NCI-H2196 treated with DMSO at 0.1 percent for 48 hours (cell line): ENCODE results near the gene KLHL2.
A peak's percentile ranks its signal among the peaks of the same experiment; 100 is the strongest.
"Not testable (repeated sequence)": the region's sequence is repeated elsewhere in the genome, so short reads cannot be mapped to it uniquely, and the experiment has no call there.

ENCODE experiments used
- DNase-seq: peaks from one replicate; lab custom pipeline; 2025; ENCODE audit not compliant: unreplicated experiment; lab: John Stamatoyannopoulos, UW

The KLHL2 gene

DNA sequence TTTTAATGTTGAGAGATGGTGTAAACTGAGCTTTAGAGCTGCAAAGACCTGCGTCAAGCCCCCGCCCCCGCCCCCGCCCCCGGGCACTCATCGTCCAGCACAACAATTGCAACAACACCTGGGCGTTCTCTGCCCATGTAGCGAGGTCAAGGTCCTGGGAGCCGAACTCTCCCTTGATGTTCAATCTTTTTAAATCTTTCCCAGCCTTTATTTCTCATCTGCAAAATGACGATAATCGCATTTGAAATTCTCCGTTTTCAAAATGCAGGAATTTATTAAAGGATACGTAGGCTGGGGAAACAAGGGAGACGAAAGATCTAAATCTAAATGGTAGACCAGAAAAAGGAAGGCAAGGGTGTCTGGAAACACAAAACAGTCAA lies 119.5 kb downstream of the KLHL2 start:
- no peak for DNase-seq

DNA sequence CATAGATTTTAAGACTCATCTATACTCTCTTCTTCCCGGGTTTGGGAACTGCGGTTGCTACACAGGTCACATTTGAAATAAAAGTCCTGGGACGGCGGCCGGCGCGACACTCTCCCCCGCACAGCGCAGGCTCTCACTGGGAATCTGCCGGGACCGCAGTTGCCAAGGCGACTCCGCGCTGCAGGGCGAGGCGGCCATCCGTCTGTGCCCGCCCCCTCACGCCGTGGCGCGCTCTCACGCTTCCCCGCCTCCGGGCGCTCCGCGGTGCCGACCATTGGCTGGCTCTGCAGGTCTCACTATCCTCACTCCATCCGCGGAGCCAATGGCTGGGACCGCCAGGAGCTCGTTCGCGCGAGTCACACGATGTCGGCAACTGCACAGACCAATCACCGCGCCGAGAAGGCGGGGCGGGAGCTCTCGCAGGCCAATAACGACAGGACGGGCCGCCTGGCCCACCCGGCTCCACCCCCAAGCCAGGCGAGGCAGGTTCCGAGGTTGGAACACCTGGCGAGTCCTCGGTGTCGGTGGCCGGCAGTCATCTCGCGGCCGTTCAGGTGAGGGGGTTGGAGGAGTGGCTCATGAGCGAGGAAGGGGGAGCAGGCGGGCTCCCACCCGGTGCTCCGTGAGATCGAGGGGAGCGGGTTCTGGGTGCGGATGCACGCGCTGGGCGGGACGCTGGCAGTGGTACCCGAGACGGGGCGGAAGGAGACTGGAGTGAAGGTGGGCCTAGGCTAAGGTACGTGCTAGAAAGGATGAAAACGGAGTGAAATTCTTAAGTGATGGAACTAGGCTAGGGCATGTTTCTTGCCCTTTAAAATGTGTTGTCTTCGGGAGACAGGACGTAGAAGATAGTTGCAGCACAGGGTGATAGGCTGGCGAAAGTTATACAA lies 120.1 kb downstream of the KLHL2 start, which contains the start of gene MSMO1:
Gene MSMO1, plus strand, starts transcription at position 459 of the 890 bp plus-strand sequence. CDS start 5,702 bp downstream, outside the sequence.
- DNase-seq, result peak; percentile 89

DNA sequence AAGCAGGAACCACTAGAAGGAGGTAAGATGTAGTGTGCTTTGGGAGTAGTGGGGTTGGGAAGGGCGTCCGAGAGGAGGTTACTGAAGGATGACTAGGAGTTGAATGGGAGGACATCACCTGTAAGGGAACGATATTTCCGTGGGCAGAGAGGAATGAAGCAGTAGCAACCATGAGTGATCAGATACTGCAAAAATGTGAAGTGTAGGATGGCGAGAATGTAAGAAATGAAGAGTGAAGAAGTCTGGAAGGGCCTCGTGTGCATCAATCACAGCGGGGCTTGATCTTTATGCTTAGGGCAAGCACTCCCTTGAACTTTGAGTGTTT lies 120.7 kb downstream of the KLHL2 start:
- no peak for DNase-seq

GRCh38 chr4:165328708-165329107 lies 121.3 kb downstream of the KLHL2 start:
- DNase-seq, result no peak

DNA sequence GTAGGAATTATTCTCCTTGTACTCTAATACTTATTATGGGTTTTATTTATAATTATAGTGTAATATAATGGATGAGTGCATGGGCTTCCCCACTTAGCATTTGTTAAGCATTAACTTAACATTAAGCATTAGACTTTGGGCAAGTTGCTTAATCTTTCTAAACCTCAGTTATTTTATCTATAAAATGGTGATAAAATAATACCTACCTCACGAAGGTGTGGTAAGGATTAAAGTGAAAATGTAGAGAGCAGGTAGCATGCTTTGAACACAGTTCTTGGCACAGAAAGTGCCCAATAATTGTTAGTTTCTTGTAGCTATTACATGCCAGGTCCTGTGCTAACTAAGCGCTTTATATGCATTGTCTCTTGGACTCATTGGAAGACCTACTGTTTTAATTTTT lies 122.7 kb downstream of the KLHL2 start:
- DNase-seq, result no peak

DNA sequence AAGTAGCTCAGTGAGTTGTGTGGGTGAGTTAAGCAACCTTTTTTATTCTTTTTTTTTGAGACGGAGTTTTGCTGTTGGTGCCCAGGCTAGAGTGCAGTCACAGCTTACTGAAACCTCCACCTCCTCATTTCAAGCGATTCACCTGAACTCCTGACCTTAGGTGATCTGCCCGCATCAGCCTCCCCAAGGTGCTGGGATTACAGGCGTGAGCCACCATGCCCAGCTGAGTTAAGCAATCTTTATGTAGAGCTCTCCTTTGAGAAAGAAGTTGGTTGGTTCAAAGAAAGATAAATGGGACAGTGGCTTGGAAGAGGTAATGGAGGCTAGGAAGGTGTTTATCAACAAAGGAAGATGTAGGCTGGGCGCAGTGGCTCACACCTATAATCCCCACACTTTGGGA lies 123.3 kb downstream of the KLHL2 start:
- no peak for DNase-seq

DNA sequence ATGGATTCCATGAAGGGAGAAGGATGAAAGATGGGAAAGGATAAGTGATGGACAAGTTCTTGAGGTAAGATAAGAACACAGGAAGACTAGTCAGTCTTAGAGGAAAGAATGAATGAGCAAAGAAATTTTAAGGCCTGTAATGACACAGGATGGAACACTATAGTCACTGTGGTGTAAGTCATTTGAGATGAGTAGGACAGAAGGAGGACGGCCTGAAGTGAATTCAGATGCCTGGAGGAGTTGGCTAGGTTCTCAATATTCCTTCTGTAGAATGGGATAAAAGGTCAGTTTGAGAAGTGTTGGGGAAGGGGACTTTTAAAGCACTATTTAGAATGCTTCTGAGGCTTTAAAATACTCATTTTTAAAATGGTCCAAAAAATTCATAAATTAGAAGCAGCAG lies 124.0 kb downstream of the KLHL2 start:
- DNase-seq, result no peak

- no peak for DNase-seq
Observed at GRCh38 chr4:165331823-165332222, 124.5 kb downstream of the KLHL2 start.

- DNase-seq, result no peak
Observed at GRCh38 chr4:165332502-165332901, 125.1 kb downstream of the KLHL2 start.

DNA sequence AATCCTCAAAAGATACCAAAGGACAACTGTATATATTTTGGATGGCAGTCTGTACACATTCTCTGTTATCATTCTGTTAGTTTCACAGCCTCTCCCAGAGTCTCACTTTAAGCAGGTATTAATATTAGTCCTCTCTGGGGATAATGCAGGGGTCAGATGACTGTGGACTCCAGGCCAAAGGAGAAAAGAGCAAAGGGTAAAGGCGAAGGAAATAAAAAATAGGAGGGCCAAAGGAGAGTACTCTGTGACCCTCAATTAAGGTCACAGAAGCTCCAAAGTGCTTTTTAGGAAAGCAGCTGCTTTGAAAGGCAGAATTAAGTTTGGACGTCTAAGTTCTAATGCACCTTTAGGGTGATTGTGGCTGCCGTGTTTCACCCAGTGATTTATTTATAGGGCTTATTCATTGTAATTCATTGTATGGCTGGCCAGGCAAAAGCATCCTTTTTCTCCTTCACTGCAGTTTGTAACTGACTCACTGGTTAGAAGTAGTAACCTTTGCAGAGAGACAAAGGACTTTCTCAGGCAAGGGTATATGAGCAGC lies 127.9 kb downstream of the KLHL2 start:
- no peak for DNase-seq

DNA sequence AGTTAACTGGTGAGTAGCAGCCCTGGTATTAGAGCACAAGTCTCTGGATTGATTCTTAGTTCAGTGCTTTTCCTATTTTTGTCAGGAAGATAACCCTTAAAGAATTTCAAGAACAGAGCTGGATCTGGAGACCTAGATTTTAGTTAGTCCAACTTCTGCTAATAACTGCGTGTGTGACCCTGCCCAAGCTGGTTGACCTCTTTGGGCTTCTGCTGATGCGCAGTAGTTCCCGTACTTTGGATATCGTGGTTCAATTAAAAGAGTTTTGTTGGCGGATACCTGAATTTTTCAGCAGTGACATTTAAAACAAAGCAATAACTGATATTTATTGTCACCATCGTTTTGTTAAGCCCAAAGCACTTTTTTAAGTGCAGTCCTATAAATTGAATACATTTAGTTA lies 129.4 kb downstream of the KLHL2 start:
- DNase-seq, result no peak

- not testable (repeated sequence) for DNase-seq
Observed at GRCh38 chr4:165342340-165342739, 135.0 kb downstream of the KLHL2 start.

DNA sequence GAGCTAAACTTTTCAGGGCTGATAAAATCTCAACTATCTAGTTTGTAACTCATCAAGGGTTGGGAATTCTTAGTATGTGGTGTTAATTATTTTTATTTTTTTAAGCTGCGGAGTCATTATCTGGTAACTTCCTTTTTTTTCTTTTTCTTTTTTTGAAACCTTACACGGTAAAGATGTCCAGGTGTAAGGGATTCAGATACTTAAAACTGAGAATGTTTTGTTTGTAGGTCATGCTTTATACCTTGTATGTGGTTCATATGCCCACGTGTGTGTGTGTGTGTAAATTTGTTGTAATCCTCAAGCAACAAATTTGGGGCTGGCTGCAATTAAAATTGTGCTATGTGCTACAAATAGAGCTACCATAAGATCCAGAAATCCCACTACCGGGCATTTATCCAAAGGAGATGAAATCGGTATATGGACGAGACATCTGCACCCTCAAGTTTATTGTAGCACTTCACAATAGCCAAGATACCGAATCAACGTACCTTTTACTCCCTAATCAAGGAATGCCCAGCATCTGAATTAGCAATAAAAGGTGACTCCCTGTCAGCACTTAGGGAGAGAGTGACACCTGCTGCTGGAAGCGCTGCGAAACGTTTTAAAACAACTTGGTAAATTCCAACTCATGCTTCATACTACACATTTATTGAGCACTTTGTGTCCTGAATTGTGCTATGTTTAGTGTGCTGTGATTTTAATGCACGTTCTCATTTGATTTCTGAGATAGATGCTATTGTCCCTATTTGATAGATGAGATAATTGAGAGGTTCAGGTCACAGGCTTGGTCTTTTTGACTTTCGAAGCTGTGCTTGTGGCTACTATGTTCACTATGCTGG lies 136.2 kb downstream of the KLHL2 start:
- peak; percentile 2 for DNase-seq

- no peak for DNase-seq
Observed at GRCh38 chr4:165345666-165346417, 138.5 kb downstream of the KLHL2 start.

GRCh38 chr4:165347647-165348569 lies 140.5 kb downstream of the KLHL2 start:
- no peak for DNase-seq

GRCh38 chr4:165351359-165352130 lies 144.2 kb downstream of the KLHL2 start:
- DNase-seq, result no peak

DNA sequence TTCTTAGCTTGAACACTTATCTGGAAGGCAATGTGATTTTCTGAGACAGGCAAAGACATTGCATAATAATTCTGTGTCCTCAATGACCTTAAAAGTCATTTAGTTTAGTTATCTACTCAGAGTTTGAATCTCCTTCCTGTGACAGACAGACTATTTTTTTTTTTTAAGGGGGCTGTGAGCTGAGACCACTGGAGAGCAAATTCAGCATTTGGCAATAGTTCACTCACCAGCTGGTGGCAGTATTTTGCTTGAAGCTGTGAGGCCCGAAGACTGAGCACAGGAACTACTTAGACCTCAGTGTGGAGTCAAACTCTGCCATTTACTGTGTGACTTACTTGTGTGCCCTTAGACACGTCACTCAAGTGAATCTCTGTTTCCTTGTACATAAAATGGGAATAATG lies 148.5 kb downstream of the KLHL2 start:
- no peak for DNase-seq

- no peak for DNase-seq
Observed at GRCh38 chr4:165359506-165359905, 152.1 kb downstream of the KLHL2 start.

- no peak for DNase-seq
Observed at GRCh38 chr4:165360041-165360695, 152.8 kb downstream of the KLHL2 start.
